ENCODE measurements around the gene IFRD2.

DNA sequence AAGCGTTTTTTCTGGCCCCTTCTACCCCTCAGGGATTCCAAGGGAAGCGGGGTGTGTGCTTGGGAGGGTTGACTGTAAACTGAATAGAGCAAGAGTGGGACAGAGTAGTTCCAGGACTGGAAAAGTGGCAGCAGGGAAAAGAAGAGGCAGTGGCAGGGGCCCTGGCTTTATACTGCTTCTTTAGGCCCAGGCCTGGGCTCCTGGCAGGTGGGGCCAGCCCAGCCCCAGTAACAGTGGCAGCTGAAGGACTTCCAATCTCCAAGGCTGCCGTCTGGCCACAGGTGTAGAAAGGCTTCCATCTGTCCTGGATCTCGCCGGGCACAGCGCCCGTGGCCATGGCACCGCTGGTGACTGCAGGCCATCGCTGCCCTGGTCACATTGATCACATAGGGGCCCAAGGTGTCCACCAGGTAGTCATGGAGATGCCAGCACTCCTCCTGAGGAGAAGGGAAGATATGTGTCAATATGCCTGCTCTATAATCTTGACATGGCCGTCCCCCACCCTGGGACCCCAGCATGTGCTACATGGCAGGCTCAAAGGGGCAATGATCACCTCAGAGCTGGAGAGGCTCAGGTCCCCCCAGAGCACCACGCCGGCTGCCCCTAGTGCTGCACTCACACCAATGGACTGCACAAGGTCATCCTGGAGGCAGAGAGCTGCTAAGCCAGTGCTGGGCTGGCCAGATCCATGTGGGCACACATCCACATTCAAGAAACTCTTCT is 1.0 kb upstream of the IFRD2 start:
- TF ChIP-seq, protein P1, sequence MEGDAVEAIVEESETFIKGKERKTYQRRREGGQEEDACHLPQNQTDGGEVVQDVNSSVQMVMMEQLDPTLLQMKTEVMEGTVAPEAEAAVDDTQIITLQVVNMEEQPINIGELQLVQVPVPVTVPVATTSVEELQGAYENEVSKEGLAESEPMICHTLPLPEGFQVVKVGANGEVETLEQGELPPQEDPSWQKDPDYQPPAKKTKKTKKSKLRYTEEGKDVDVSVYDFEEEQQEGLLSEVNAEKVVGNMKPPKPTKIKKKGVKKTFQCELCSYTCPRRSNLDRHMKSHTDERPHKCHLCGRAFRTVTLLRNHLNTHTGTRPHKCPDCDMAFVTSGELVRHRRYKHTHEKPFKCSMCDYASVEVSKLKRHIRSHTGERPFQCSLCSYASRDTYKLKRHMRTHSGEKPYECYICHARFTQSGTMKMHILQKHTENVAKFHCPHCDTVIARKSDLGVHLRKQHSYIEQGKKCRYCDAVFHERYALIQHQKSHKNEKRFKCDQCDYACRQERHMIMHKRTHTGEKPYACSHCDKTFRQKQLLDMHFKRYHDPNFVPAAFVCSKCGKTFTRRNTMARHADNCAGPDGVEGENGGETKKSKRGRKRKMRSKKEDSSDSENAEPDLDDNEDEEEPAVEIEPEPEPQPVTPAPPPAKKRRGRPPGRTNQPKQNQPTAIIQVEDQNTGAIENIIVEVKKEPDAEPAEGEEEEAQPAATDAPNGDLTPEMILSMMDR (IDR thresholded peaks at IDR 0.05) = no peak
- TF ChIP-seq EP300 (IDR thresholded peaks at IDR 0.05) (no peak), POLR2A (IDR thresholded peaks at IDR 0.05) (no peak), POLR2AphosphoS5 (IDR thresholded peaks at IDR 0.05) (no peak)

Data from gastroesophageal sphincter (tissue), 3 donors.